Uterus (tissue), 2 donors: Measurements from ENCODE around the gene PYROXD2.

ENCODE experiments used
- POLR2A ChIP-seq, 2 donors: fragments of 450-650 bp; IDR thresholded peaks; one replicate each; pipeline ENCODE4 v1.6.1; 2016; ENCODE audit warnings: antibody characterized with exemption in 2 of 2, mild to moderate bottlenecking in 1 of 2, moderate library complexity in 1 of 2
- TF ChIP-seq, protein P1 (sequence below), 4 experiments: fragments of 200-600 bp in 2 of 4; fragments of 450-650 bp in 2 of 4; sonication (generic) in 2 of 4; IDR thresholded peaks; one replicate each; pipeline ENCODE4 v1.5.1; 2016 to 2019; ENCODE audit warnings: antibody characterized with exemption in 4 of 4, mild to moderate bottlenecking in 2 of 4, moderate library complexity in 1 of 4

GRCh38 chr10:98340940-98341310 lies 74.1 kb downstream of the PYROXD2 start:
- TF ChIP-seq POLR2A (IDR thresholded peaks at IDR 0.05): no peak
- TF ChIP-seq, protein P1, sequence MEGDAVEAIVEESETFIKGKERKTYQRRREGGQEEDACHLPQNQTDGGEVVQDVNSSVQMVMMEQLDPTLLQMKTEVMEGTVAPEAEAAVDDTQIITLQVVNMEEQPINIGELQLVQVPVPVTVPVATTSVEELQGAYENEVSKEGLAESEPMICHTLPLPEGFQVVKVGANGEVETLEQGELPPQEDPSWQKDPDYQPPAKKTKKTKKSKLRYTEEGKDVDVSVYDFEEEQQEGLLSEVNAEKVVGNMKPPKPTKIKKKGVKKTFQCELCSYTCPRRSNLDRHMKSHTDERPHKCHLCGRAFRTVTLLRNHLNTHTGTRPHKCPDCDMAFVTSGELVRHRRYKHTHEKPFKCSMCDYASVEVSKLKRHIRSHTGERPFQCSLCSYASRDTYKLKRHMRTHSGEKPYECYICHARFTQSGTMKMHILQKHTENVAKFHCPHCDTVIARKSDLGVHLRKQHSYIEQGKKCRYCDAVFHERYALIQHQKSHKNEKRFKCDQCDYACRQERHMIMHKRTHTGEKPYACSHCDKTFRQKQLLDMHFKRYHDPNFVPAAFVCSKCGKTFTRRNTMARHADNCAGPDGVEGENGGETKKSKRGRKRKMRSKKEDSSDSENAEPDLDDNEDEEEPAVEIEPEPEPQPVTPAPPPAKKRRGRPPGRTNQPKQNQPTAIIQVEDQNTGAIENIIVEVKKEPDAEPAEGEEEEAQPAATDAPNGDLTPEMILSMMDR (IDR thresholded peaks at IDR 0.05): no peak
